AG04449 (cell line): ENCODE data around the gene NDUFA8.
A peak's percentile ranks its signal among the peaks of the same experiment; 100 is the strongest.

Source experiments
- CTCF ChIA-PET: fragments of 350-600 bp; formaldehyde crosslinking; extraction: SDS; loops from one replicate; lab custom pipeline; 2021; ENCODE audit warnings: antibody characterized with exemption; lab: Yijun Ruan, JAX
- POLR2A ChIA-PET: fragments of 400-600, 350-600 bp; formaldehyde crosslinking; extraction: SDS; loops from one replicate; lab custom pipeline; 2020; ENCODE audit warnings: antibody characterized with exemption, inconsistent platforms; lab: Yijun Ruan, JAX
- DNase-seq: peaks from one replicate; pipeline ENCODE4 v3.0.0-alpha.2; 2010; ENCODE audit warnings: low read depth, low spot score
- H3K4me3 ChIP-seq: 2 replicates; pipeline ENCODE4 v1.5.1; 2011; ENCODE audit warnings: low read depth, mild to moderate bottlenecking, control low read depth, low read length
- CTCF ChIP-seq: IDR thresholded peaks from one replicate; pipeline ENCODE4 v1.5.1; 2011; ENCODE audit warnings: mild to moderate bottlenecking, moderate library complexity, low read length, control low read depth, inconsistent platforms; ENCODE audit not compliant: insufficient read depth; ENCODE audit errors: missing control alignments

Gene NDUFA8

DNA sequence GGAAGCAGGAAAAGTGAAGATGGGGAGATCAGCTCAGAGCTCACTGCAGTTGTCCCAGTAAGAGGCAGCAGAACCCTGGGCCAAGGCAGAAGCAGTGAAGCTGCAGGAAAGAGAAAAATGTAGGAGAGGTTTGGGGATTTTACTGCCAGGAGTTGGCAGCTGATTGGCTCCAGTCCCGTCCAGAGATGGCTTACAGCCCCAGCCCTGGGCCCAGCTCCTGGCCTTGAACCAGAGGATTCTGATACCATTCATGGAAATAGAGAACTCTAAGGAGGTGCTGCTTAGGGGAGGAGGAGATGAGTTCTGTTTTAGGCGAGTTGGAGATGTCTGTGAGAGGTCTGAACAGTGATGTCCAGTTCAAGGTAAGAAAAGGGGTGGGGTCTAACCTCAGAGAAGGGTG is 4.7 kb upstream of the NDUFA8 start:
- CTCF ChIA-PET: interaction anchor here (1.0 to 1.7 kb wide), 2 partner anchors 40 to 186 kb away, joined by 4 read pairs; no protein-coding TSS in a partner anchor
- POLR2A ChIA-PET: interaction anchor here (0.6 kb wide), 1 partner anchor 43 kb away, joined by 3 read pairs; no protein-coding TSS in a partner anchor
- no peak for DNase-seq
- TF ChIP-seq CTCF: no peak
- no peak overlapping the region for H3K4me3 ChIP-seq

DNA sequence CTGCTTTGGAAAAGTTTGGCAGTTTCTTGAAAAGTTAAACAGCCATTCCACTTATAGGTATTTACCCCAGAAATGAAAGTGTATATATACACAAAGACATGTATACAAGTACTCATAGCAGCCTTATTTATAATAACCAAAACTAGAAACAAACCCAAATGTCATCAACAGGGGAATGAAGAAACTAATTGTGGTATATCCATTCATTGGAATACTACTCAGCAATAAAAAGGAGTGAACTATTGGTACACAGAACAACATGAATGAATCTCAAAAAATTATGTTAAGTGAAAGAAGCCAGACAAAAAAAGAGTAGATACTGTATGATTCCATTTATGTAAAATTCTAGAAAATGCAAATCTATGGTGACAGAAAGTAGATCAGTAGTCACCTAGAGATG is 2.8 kb upstream of the NDUFA8 start:
- CTCF ChIA-PET: no interaction called here
- DNase-seq: no peak
- POLR2A ChIA-PET: no interaction called here
- TF ChIP-seq CTCF: no peak
- H3K4me3 ChIP-seq: no peak overlapping the region

DNA sequence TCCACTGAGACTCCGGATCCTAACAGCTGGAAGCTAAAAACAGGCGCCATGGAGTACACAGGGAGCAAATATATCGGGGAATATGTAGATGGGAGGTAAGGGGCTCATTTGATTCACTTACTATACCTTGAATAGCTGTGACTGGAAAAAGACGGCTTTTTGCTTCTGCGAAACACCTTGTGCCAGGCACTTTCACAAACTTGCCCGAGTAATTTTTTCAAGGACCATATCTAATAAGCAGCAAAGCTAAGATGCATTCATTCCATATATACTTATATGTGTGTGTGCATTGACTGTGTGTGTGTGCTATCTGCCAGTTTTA is 307 bp upstream of the NDUFA8 start:
- no peak for TF ChIP-seq CTCF
- no peak for DNase-seq
- CTCF ChIA-PET: interaction anchor here (0.9 to 7.6 kb wide), 5 partner anchors 11 to 190 kb away, joined by 3 to 66 read pairs (median 6); no protein-coding TSS in a partner anchor
- POLR2A ChIA-PET: no interaction called here
- H3K4me3 ChIP-seq: peak overlapping the region; percentile 46

- ChIA-PET POLR2A (no interaction called here), CTCF (interaction anchor here (0.9 to 7.6 kb wide), 8 partner anchors 13 to 192 kb away, joined by 4 to 66 read pairs (median 4); no protein-coding TSS in a partner anchor)
- no peak for DNase-seq
- TF ChIP-seq CTCF: peak; percentile 63
- peak overlapping the region; percentile 19 for H3K4me3 ChIP-seq
Observed at GRCh38 chr9:122158202-122158601, 1.4 kb downstream of the NDUFA8 start.

- no peak for TF ChIP-seq CTCF
- ChIA-PET CTCF (interaction anchor here (1.4 to 7.6 kb wide), 4 partner anchors 11 to 198 kb away, joined by 3 to 66 read pairs (median 8); no protein-coding TSS in a partner anchor), POLR2A (no interaction called here)
- H3K4me3 ChIP-seq: no peak overlapping the region
- DNase-seq: no peak
Observed at GRCh38 chr9:122155796-122156195, 3.8 kb downstream of the NDUFA8 start.

DNA sequence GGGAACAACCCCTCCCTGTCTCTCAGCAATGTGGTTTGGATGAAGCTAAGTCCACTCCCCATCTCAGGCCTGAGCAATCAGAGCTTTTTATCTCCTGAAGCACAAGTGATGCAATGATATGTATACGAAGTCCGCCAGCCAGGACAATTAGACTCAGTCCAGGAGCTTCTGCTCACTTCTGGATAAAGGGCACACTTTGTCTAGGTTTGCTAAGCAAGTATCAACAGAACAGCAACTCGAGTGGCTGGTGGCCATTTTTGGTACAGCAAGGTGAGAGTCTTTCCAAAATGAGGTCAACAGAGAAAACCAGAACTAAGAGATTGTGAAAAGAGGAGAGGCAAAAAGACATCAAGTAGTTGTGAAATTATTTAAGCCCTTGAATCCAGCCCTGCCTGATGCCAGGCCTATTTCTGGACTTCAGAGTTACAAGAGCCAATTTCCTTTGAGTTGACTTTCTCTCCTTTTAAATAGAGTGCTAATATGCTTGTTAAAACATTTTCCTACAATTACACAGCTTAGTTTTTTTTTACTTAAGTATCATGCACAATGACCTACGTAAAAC is 8.2 kb downstream of the NDUFA8 start:
- DNase-seq: no peak
- no peak overlapping the region for H3K4me3 ChIP-seq
- POLR2A ChIA-PET: no interaction called here
- CTCF ChIA-PET: interaction anchor here (0.5 to 2.4 kb wide), 7 partner anchors 8 to 662 kb away, joined by 3 to 10 read pairs (median 3); no protein-coding TSS in a partner anchor
- TF ChIP-seq CTCF: no peak
